Neural cell (in vitro differentiated cells): Measurements from ENCODE around the gene STXBP5. TPM values are rescaled to one million over a fixed set of nuclear protein-coding genes. Genes with fewer than 3 reads are reported as not detected.

Experiments used
- H2AFZ ChIP-seq: fragments of 200-600, 300-800 bp; sonication (generic), shearing (Covaris generic); 2 replicates; pipeline ENCODE4 v1.6.0; 2014; ENCODE audit warnings: low read depth, mild to moderate bottlenecking, antibody characterized with exemption, low read length, moderate library complexity
- H3F3A ChIP-seq: fragments of 200-600 bp; shearing (Covaris generic); 2 replicates; pipeline ENCODE4 v1.6.1; 2016; ENCODE audit warnings: mild to moderate bottlenecking, moderate library complexity, mixed read lengths, antibody characterized with exemption, low read length; ENCODE audit not compliant: insufficient read depth, poor library complexity, severe bottlenecking
- H3K27ac ChIP-seq: fragments of 200-600, 300-800 bp; sonication (generic), shearing (Covaris generic); 2 replicates; pipeline ENCODE4 v1.5.1; 2014; ENCODE audit warnings: mild to moderate bottlenecking, low read length, moderate library complexity
- H3K27me3 ChIP-seq: fragments of 300-800, 200-600 bp; sonication (generic), shearing (Covaris generic); 2 replicates; pipeline ENCODE4 v1.6.0; 2014; ENCODE audit warnings: mild to moderate bottlenecking, low read depth, low read length, moderate library complexity; ENCODE audit not compliant: insufficient read depth
- H3K36me3 ChIP-seq: fragments of 300-800, 200-600 bp; sonication (generic), shearing (Covaris generic); 2 replicates; pipeline ENCODE4 v1.5.1; 2014; ENCODE audit warnings: mild to moderate bottlenecking, antibody characterized with exemption, low read length, moderate library complexity; ENCODE audit not compliant: insufficient read depth
- H3K4me2 ChIP-seq: fragments of 300-800, 200-600 bp; sonication (generic), shearing (Covaris generic); 2 replicates; pipeline ENCODE4 v1.6.0; 2014; ENCODE audit warnings: mild to moderate bottlenecking, low read length
- H3K4me3 ChIP-seq: fragments of 300-800, 200-600 bp; sonication (generic), shearing (Covaris generic); 2 replicates; pipeline ENCODE4 v1.5.1; 2014; ENCODE audit warnings: mild to moderate bottlenecking, low read length, moderate library complexity
- H3K79me2 ChIP-seq: fragments of 200-600 bp; shearing (Covaris generic); replicated peaks from 2 replicates; pipeline ENCODE4 v1.6.0; 2014; ENCODE audit warnings: mild to moderate bottlenecking, low read length, moderate library complexity; ENCODE audit not compliant: insufficient read depth
- H3K9ac ChIP-seq: fragments of 300-800, 200-600 bp; sonication (generic), shearing (Covaris generic); 2 replicates; pipeline ENCODE4 v1.6.1; 2016; ENCODE audit warnings: mild to moderate bottlenecking, low read length, mixed read lengths
- H3K9me2 ChIP-seq: fragments of 200-600 bp; shearing (Covaris generic); 2 replicates; pipeline ENCODE4 v1.6.1; 2016; ENCODE audit warnings: mild to moderate bottlenecking, low read length, mixed read lengths; ENCODE audit not compliant: insufficient read depth
- H3K9me3 ChIP-seq: fragments of 200-600, 300-800 bp; sonication (generic), shearing (Covaris generic); 2 replicates; pipeline ENCODE4 v1.6.1; 2016; ENCODE audit warnings: mild to moderate bottlenecking, mixed run types, low read length, moderate library complexity, mixed read lengths
- H4K20me1 ChIP-seq: fragments of 200-600 bp; shearing (Covaris generic); 2 replicates; pipeline ENCODE4 v1.6.1; 2016; ENCODE audit warnings: mild to moderate bottlenecking, mixed run types; ENCODE audit not compliant: insufficient read depth
- CTCF ChIP-seq: fragments of 450-650 bp; IDR thresholded peaks from 2 replicates; pipeline ENCODE4 v1.5.1; 2014; ENCODE audit warnings: antibody characterized with exemption, mild to moderate bottlenecking, moderate library complexity; ENCODE audit not compliant: poor library complexity, severe bottlenecking
- EP300 ChIP-seq: fragments of 450-650 bp; conservative IDR thresholded peaks from 2 replicates; pipeline ENCODE4 v1.6.1; 2014; ENCODE audit warnings: antibody characterized with exemption, mild to moderate bottlenecking, moderate library complexity; ENCODE audit not compliant: poor library complexity, severe bottlenecking
- EZH2 ChIP-seq: fragments of 200-600, 300-800 bp; shearing (Covaris generic), sonication (generic); IDR thresholded peaks from 2 replicates; pipeline ENCODE4 v1.6.1; 2014; ENCODE audit warnings: antibody characterized with exemption, low read length, borderline replicate concordance, mild to moderate bottlenecking; ENCODE audit not compliant: insufficient read depth, poor library complexity, severe bottlenecking
- MXI1 ChIP-seq: fragments of 450-650 bp; conservative IDR thresholded peaks from 2 replicates; pipeline ENCODE4 v1.6.1; 2014; ENCODE audit warnings: antibody characterized with exemption, mild to moderate bottlenecking; ENCODE audit not compliant: poor library complexity, severe bottlenecking
- POLR2AphosphoS5 ChIP-seq: IDR thresholded peaks from 2 replicates; pipeline ENCODE4 v1.6.1; 2012
- RAD21 ChIP-seq: fragments of 450-650 bp; conservative IDR thresholded peaks from 2 replicates; pipeline ENCODE4 v1.6.1; 2014; ENCODE audit warnings: antibody characterized with exemption, mild to moderate bottlenecking, moderate library complexity
- REST ChIP-seq: IDR thresholded peaks from 2 replicates; pipeline ENCODE4 v1.6.1; 2012; ENCODE audit warnings: borderline replicate concordance
- SMC3 ChIP-seq: fragments of 450-650 bp; conservative IDR thresholded peaks from 2 replicates; pipeline ENCODE4 v1.6.1; 2014; ENCODE audit warnings: antibody characterized with exemption, mild to moderate bottlenecking, moderate library complexity; ENCODE audit not compliant: poor library complexity
- TAF1 ChIP-seq: IDR thresholded peaks from 2 replicates; pipeline ENCODE4 v1.6.1; 2012; ENCODE audit warnings: low read depth
- polyA plus RNA-seq: library from polyadenylated mRNA; depleted of rRNA; stranded (reverse); fragments of >200 nt; gene quantifications from 2 replicates; pipeline ENCODE4 v1.2.3, GENCODE V29; 2014

STXBP5 gene
- polyA plus RNA-seq, 1 donor from 2014 or later, result 56.4 TPM

- Histone ChIP-seq H3F3A (no peaks in the 10 kb centered on the region), H3K27me3 (no peaks in the 10 kb centered on the region), H3K9me3 (no peaks in the 10 kb centered on the region), H2AFZ (peak overlapping the region; percentile 80), H3K9me2 (no peaks in the 10 kb centered on the region), H3K9ac (peak overlapping the region; percentile 92), H3K79me2 (peaks cover 42% of the 10 kb centered on the region), H3K27ac (peak overlapping the region; percentile 96), H4K20me1 (peaks cover 3% of the 10 kb centered on the region), H3K4me3 (peak overlapping the region; percentile 75), H3K4me2 (peak overlapping the region; percentile 69), H3K36me3 (no peaks in the 10 kb centered on the region)
- TF ChIP-seq SMC3 (peak; percentile 7), REST (no peak), POLR2AphosphoS5 (peak; percentile 53), MXI1 (peak; percentile 12)
Observed at GRCh38 chr6:147203311-147204059, 732 bp upstream of the STXBP5 start.

- Histone ChIP-seq H4K20me1 (peaks cover 3% of the 10 kb centered on the region), H3K4me2 (peak overlapping the region; percentile 98), H2AFZ (no peak overlapping the region), H3K4me3 (peak overlapping the region; percentile 85), H3K27ac (peak overlapping the region; percentile 84), H3K9me2 (no peaks in the 10 kb centered on the region), H3K36me3 (no peaks in the 10 kb centered on the region), H3K27me3 (no peaks in the 10 kb centered on the region), H3F3A (no peaks in the 10 kb centered on the region), H3K79me2 (peaks cover 56% of the 10 kb centered on the region), H3K9me3 (no peaks in the 10 kb centered on the region), H3K9ac (peak overlapping the region; percentile 92)
- TF ChIP-seq TAF1 (no peak), EZH2 (no peak), POLR2AphosphoS5 (no peak), CTCF (no peak), RAD21 (no peak), MXI1 (no peak), SMC3 (no peak), EP300 (no peak), REST (no peak)
Observed at GRCh38 chr6:147204843-147205311, 660 bp downstream of the STXBP5 start.
